Neural cell (in vitro differentiated cells): ENCODE results near the gene SLC45A1. TPM values are rescaled to one million over a fixed set of nuclear protein-coding genes. Genes with fewer than 3 reads are reported as not detected.

Experiments
- H2AFZ ChIP-seq: fragments of 200-600, 300-800 bp; sonication (generic), shearing (Covaris generic); 2 replicates; pipeline ENCODE4 v1.6.0; 2014; ENCODE audit warnings: low read depth, mild to moderate bottlenecking, antibody characterized with exemption, low read length, moderate library complexity
- H3F3A ChIP-seq: fragments of 200-600 bp; shearing (Covaris generic); 2 replicates; pipeline ENCODE4 v1.6.1; 2016; ENCODE audit warnings: mild to moderate bottlenecking, moderate library complexity, mixed read lengths, antibody characterized with exemption, low read length; ENCODE audit not compliant: insufficient read depth, poor library complexity, severe bottlenecking
- H3K27ac ChIP-seq: fragments of 200-600, 300-800 bp; sonication (generic), shearing (Covaris generic); 2 replicates; pipeline ENCODE4 v1.5.1; 2014; ENCODE audit warnings: mild to moderate bottlenecking, low read length, moderate library complexity
- H3K27me3 ChIP-seq: fragments of 300-800, 200-600 bp; sonication (generic), shearing (Covaris generic); 2 replicates; pipeline ENCODE4 v1.6.0; 2014; ENCODE audit warnings: mild to moderate bottlenecking, low read depth, low read length, moderate library complexity; ENCODE audit not compliant: insufficient read depth
- H3K36me3 ChIP-seq: fragments of 300-800, 200-600 bp; sonication (generic), shearing (Covaris generic); 2 replicates; pipeline ENCODE4 v1.5.1; 2014; ENCODE audit warnings: mild to moderate bottlenecking, antibody characterized with exemption, low read length, moderate library complexity; ENCODE audit not compliant: insufficient read depth
- H3K4me2 ChIP-seq: fragments of 300-800, 200-600 bp; sonication (generic), shearing (Covaris generic); 2 replicates; pipeline ENCODE4 v1.6.0; 2014; ENCODE audit warnings: mild to moderate bottlenecking, low read length
- H3K4me3 ChIP-seq: fragments of 300-800, 200-600 bp; sonication (generic), shearing (Covaris generic); 2 replicates; pipeline ENCODE4 v1.5.1; 2014; ENCODE audit warnings: mild to moderate bottlenecking, low read length, moderate library complexity
- H3K79me2 ChIP-seq: fragments of 200-600 bp; shearing (Covaris generic); replicated peaks from 2 replicates; pipeline ENCODE4 v1.6.0; 2014; ENCODE audit warnings: mild to moderate bottlenecking, low read length, moderate library complexity; ENCODE audit not compliant: insufficient read depth
- H3K9ac ChIP-seq: fragments of 300-800, 200-600 bp; sonication (generic), shearing (Covaris generic); 2 replicates; pipeline ENCODE4 v1.6.1; 2016; ENCODE audit warnings: mild to moderate bottlenecking, low read length, mixed read lengths
- H3K9me2 ChIP-seq: fragments of 200-600 bp; shearing (Covaris generic); 2 replicates; pipeline ENCODE4 v1.6.1; 2016; ENCODE audit warnings: mild to moderate bottlenecking, low read length, mixed read lengths; ENCODE audit not compliant: insufficient read depth
- H3K9me3 ChIP-seq: fragments of 200-600, 300-800 bp; sonication (generic), shearing (Covaris generic); 2 replicates; pipeline ENCODE4 v1.6.1; 2016; ENCODE audit warnings: mild to moderate bottlenecking, mixed run types, low read length, moderate library complexity, mixed read lengths
- H4K20me1 ChIP-seq: fragments of 200-600 bp; shearing (Covaris generic); 2 replicates; pipeline ENCODE4 v1.6.1; 2016; ENCODE audit warnings: mild to moderate bottlenecking, mixed run types; ENCODE audit not compliant: insufficient read depth
- CTCF ChIP-seq: fragments of 450-650 bp; IDR thresholded peaks from 2 replicates; pipeline ENCODE4 v1.5.1; 2014; ENCODE audit warnings: antibody characterized with exemption, mild to moderate bottlenecking, moderate library complexity; ENCODE audit not compliant: poor library complexity, severe bottlenecking
- EP300 ChIP-seq: fragments of 450-650 bp; conservative IDR thresholded peaks from 2 replicates; pipeline ENCODE4 v1.6.1; 2014; ENCODE audit warnings: antibody characterized with exemption, mild to moderate bottlenecking, moderate library complexity; ENCODE audit not compliant: poor library complexity, severe bottlenecking
- EZH2 ChIP-seq: fragments of 200-600, 300-800 bp; shearing (Covaris generic), sonication (generic); IDR thresholded peaks from 2 replicates; pipeline ENCODE4 v1.6.1; 2014; ENCODE audit warnings: antibody characterized with exemption, low read length, borderline replicate concordance, mild to moderate bottlenecking; ENCODE audit not compliant: insufficient read depth, poor library complexity, severe bottlenecking
- MXI1 ChIP-seq: fragments of 450-650 bp; conservative IDR thresholded peaks from 2 replicates; pipeline ENCODE4 v1.6.1; 2014; ENCODE audit warnings: antibody characterized with exemption, mild to moderate bottlenecking; ENCODE audit not compliant: poor library complexity, severe bottlenecking
- POLR2AphosphoS5 ChIP-seq: IDR thresholded peaks from 2 replicates; pipeline ENCODE4 v1.6.1; 2012
- RAD21 ChIP-seq: fragments of 450-650 bp; conservative IDR thresholded peaks from 2 replicates; pipeline ENCODE4 v1.6.1; 2014; ENCODE audit warnings: antibody characterized with exemption, mild to moderate bottlenecking, moderate library complexity
- REST ChIP-seq: IDR thresholded peaks from 2 replicates; pipeline ENCODE4 v1.6.1; 2012; ENCODE audit warnings: borderline replicate concordance
- SMC3 ChIP-seq: fragments of 450-650 bp; conservative IDR thresholded peaks from 2 replicates; pipeline ENCODE4 v1.6.1; 2014; ENCODE audit warnings: antibody characterized with exemption, mild to moderate bottlenecking, moderate library complexity; ENCODE audit not compliant: poor library complexity
- TAF1 ChIP-seq: IDR thresholded peaks from 2 replicates; pipeline ENCODE4 v1.6.1; 2012; ENCODE audit warnings: low read depth
- polyA plus RNA-seq: library from polyadenylated mRNA; depleted of rRNA; stranded (reverse); fragments of >200 nt; gene quantifications from 2 replicates; pipeline ENCODE4 v1.2.3, GENCODE V29; 2014

Gene SLC45A1
- polyA plus RNA-seq, 1 donor from 2014 or later = 7.1 TPM

GRCh38 chr1:8274352-8274751 lies 43.6 kb upstream of the SLC45A1 start:
- H4K20me1 ChIP-seq = no peaks in the 10 kb centered on the region
- H3F3A ChIP-seq = no peaks in the 10 kb centered on the region
- no peak overlapping the region for H3K9ac ChIP-seq
- H3K9me2 ChIP-seq = no peaks in the 10 kb centered on the region
- no peaks in the 10 kb centered on the region for H3K9me3 ChIP-seq
- no peaks in the 10 kb centered on the region for H3K27me3 ChIP-seq
- H2AFZ ChIP-seq = no peak overlapping the region
- no peak overlapping the region for H3K4me3 ChIP-seq
- H3K27ac ChIP-seq = no peak overlapping the region
- TF ChIP-seq EZH2 = no peak
- TF ChIP-seq SMC3 = no peak
- TF ChIP-seq MXI1 = no peak
- TF ChIP-seq POLR2AphosphoS5 = no peak
- TF ChIP-seq TAF1 = no peak
- no peak for TF ChIP-seq RAD21
- TF ChIP-seq CTCF = no peak
- TF ChIP-seq REST = no peak
- TF ChIP-seq EP300 = no peak
- no peaks in the 10 kb centered on the region for H3K36me3 ChIP-seq
- H3K4me2 ChIP-seq = no peak overlapping the region
- no peaks in the 10 kb centered on the region for H3K79me2 ChIP-seq

GRCh38 chr1:8276173-8276914 lies 41.6 kb upstream of the SLC45A1 start:
- H3K9me2 ChIP-seq = no peaks in the 10 kb centered on the region
- no peak overlapping the region for H3K4me3 ChIP-seq
- H3K36me3 ChIP-seq = no peaks in the 10 kb centered on the region
- no peaks in the 10 kb centered on the region for H3K27me3 ChIP-seq
- no peak overlapping the region for H2AFZ ChIP-seq
- H4K20me1 ChIP-seq = no peaks in the 10 kb centered on the region
- H3K79me2 ChIP-seq = no peaks in the 10 kb centered on the region
- no peak overlapping the region for H3K9ac ChIP-seq
- no peak for TF ChIP-seq MXI1
- no peak for TF ChIP-seq RAD21
- TF ChIP-seq SMC3 = no peak
- TF ChIP-seq TAF1 = no peak
- TF ChIP-seq CTCF = no peak
- no peak for TF ChIP-seq REST
- no peak for TF ChIP-seq POLR2AphosphoS5
- H3K4me2 ChIP-seq = no peak overlapping the region
- H3K27ac ChIP-seq = no peak overlapping the region
- no peaks in the 10 kb centered on the region for H3F3A ChIP-seq
- H3K9me3 ChIP-seq = no peaks in the 10 kb centered on the region
